Activated naive CD4-positive, alpha-beta T cell treated with anti-CD3 and anti-CD28 coated beads, Interleukin-2, amount 50 U/mL, for 16 hours (primary cell): ENCODE data around the gene PPP2R2C.

Source experiments
- DNase-seq: peaks from one replicate; pipeline ENCODE4 v3.0.0-alpha.2; 2020

PPP2R2C gene

DNA sequence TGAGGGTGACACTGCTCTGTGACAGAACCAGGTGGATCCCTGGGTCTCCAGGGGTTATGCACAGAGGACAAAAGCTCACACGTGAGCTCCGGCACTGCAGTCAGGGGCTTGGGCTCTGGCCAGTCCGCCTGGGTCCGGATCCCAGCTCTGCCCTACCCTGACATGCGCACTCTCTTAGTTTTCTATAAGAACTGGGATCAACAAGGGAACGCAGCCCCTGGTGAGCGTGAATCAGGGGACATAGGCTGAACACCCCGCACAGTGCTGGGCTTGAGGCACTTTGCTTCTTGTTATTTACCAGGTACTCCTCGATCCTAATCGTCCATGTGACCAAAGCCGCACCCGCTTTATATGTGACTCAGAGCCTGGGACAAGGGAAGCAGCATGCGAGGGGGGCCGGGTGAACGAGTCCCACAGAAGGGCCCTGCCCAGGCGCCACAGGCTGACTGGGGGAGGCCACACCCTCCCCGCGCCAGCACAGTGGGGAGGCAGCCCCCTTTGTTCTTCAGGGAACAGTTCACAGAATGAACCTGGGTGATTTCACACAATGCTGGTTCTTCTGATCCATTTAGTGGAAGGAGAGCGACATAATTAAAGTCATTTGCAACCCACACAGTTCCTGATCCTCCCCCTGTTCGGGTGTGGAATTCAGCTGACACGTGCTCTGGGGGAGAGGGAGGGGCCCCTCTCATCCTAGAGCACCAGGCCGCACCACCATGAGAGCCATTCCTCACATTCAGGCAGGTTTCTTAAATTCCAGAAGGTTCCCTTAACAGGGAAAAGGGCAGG is 147.2 kb downstream of the PPP2R2C start:
- DNase-seq = no peak

DNA sequence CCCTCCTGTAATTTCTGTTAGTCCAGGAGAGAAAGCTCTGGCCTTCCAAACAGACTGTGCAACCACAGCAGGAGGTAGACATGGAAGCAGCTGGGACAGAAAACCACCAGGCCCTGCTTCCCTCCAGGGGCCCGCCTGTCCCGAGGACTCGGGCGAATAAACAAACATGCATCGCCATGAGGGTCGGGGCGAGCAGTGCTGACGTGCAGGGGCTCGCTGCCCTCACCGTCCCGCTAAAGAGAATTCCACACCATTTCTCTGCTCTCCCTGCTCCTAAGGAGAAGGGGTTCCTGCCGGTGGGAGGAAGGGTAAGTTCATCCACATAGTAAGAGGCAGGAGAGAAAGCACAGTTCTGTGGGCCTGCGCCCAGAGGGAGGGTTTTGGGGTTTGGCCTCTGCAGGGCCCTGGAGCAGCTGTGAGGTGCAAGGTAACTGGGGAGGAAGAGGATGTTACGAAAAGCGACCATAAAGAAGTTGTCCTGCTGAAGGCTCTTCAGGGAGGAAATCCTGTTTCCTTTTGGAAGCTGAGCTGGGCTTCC is 147.9 kb downstream of the PPP2R2C start:
- no peak for DNase-seq

DNA sequence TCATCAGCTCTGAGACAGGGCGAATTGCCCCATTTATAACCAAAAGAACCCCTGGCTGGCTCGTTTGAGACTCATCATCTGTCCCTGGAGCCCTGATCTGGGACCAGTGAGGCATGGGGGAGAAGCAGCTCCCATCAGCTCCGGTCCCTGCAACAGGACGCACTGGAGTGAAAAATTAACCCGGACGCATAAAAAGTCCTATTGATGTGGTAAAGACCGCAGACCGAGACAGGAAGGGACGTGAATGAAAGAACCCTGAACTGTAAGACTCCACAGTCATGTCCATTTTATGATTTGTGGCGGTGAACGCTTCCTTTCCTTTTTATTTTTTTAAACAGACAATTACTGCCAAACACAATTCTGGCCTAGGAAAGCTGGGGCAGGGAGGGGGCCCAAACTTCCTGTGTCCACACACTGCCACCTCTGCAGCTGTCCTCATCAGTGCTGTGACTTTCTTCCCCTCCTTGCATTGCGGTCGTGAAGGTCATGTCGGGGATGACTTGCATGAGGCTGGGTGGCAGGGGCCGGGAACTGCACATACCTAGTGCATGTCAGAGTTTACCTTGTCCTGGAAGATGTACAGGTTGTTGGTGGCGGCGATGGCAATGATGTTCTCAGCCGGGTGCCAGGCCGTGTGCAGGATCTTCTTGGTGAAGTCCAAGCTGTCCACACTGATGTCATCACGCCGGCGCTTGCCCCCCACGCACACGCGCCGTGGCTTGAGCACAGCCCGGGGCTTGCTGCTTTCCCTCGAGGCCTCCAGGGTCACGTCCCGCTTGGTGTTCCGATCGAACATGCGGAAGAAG is 149.4 kb downstream of the PPP2R2C start:
- no peak for DNase-seq

DNA sequence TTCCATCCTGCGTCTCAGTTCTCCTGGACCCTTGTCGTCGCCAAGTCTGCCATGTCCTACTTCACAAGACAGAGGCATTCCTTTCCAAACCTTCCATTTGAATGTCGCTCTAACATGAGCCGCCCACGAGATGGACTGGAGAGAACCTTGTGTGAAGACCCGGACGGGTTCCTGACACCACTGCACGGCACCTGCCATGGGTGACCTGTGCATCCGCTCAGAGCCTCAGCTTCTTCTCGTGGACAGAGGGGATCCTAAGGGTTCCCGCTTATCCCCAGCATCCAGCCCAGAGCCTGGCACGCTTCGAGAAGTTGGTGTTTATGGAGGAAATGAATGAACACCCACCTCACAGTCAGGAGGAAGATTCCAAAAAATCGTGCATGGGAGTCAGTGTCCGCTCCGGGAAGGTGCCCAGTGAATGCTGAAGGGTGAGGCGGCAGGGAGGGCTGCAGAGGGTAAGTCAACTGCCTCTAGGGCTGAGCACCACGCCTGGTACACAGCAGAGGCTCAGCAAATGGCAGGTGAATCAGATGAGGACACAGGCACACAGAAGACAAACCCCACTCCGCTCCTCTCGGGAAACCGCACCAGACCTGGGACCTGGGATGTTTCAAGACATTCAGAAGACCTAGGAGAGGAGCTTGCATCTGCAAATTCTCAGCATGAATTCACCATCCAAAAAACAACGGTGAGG is 150.2 kb downstream of the PPP2R2C start:
- no peak for DNase-seq

DNA sequence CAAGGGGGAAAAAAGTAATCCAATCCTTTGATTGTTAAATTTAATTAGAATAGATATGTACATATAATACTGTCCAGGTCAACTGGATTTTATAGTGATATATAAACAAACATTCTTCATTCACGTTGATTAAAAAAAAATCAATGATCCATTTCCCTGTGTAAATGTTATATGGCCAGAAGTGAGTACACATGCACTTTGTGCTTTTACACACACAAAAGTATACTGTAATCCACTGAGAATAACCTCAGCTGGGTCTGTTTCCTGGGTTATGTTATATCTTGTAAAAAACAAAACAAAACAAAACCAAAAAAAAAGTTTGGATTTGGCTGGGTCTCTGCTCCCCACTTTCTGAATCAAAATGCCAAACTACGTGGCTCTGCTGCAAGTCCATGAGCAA is 151.1 kb downstream of the PPP2R2C start:
- DNase-seq = no peak

- no peak for DNase-seq
Observed at GRCh38 chr4:6320663-6321062, 151.8 kb downstream of the PPP2R2C start.

- DNase-seq = no peak
Observed at GRCh38 chr4:6319530-6320150, 152.8 kb downstream of the PPP2R2C start.

GRCh38 chr4:6318206-6318605 is 154.2 kb downstream of the PPP2R2C start:
- no peak for DNase-seq

DNA sequence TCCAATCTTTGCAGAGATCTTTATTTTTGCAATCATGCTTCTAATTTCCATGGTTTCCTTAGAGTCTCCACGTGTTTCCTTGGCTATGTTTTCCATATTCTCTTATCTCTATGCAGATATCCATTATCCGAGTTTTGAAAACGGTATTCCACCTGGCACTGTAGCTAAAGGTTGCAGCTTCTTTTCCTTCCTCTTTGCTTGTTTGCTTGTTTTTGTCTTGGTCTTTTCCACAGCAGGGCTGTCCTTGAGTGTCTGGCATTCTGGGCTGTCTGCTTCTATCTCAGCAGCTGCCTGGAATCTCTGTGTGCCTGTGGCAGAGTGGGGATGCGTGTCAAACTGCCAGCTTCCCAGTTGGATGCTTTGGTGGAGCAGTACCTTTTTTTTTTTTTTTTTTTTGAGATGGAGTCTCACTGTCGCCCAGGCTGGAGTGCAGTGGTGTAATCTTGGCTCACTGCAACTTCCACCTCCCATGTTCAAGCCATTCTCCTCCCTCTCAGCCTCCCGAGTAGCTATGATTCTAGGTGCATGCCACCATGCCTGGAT is 155.9 kb downstream of the PPP2R2C start:
- no peak for DNase-seq

- no peak for DNase-seq
Observed at GRCh38 chr4:6313216-6313615, 159.2 kb downstream of the PPP2R2C start.

DNA sequence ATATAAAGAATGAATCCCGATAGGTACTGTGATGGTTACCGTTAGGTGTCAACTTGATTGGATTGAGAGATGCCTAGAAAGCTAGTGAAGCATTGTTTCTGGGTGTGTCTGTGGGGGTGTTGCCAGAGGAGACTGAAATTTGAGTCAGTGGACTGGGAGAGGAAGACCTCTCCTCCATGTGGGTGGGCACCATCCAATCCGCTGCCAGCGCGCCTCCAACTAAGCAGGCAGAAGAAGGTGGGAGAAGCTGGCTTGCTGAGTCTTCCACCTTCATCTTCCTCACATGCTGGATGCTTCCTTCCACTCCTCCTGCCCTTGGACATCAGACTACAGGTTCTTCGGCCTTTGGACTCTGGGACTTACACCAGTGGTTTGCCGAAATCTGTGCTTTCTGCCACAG is 162.6 kb downstream of the PPP2R2C start:
- no peak for DNase-seq

DNA sequence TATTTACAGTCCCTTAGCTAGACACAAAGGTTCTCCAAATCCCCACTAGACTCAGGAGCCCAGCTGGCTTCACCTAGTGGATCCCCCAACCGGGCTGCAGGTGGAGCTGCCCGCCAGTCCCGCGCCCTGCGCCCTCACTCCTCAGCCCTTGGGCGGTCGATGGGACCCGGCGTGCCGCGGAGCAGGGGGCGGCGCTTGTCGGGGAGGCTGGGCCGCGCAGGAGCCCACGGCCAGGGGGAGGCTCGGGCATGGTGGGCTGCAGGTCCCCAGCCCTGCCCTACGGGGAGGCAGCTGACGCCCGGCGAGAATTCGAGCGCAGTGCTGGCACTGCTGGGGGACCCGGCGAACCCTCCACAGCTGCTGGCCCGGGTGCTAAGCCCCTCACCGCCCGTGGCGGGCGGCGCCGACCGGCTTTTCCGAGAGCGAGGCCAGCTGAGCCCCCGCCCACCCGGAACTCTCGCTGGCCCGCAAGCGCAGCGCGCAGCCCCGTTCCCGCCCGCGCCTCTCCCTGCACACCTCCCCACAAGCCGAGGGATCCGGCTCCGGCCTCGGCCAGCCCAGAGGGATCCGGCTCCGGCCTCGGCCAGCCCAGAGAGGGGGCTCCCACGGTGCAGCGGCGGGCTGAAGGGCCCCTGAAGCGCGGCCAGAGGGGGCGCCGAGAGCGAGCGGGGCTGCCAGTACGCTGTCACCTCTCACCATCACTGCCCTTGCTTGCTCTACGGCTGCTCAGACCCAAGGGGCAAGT is 163.3 kb downstream of the PPP2R2C start:
- DNase-seq = no peak

GRCh38 chr4:6307891-6308290 is 164.5 kb downstream of the PPP2R2C start:
- no peak for DNase-seq

DNA sequence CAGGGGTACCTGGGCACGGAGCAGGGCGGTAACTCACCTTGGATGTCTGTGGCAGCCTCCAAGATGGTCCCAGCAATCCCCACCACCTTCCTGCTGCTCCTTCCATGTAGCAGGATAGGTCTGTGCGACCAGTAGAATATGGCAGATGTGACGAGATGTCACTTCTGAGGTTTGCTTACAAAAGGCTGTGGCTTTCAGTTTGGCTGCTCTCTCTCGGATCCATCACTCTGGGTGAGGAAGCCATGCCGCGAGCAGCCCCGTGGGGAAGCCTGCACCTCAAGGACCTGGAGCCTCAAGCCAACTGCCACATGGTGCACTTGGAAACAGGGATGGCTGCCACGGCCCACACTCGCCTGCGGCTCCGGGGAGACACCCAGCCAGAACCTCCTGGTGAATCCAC is 165.2 kb downstream of the PPP2R2C start:
- no peak for DNase-seq

DNA sequence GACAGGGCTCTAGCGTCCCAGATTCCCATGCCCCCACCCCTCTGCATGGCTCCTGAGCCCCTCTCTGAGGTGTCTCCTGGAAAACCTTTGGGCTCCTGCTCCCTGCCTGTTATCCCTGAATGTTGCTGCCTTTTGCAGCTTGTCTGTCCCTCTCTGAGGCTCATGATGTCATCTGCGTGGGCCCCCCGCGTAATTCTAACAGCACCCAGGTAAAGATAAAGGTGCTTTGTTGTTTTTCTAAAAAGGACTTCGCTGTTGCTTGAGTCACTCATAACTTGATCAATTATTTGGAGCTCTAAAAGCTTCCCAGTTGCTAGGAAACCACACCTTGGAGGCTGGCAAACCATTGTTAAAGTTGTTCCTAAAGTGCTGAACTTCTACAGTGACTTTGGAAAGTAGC is 166.1 kb downstream of the PPP2R2C start:
- DNase-seq = no peak

DNA sequence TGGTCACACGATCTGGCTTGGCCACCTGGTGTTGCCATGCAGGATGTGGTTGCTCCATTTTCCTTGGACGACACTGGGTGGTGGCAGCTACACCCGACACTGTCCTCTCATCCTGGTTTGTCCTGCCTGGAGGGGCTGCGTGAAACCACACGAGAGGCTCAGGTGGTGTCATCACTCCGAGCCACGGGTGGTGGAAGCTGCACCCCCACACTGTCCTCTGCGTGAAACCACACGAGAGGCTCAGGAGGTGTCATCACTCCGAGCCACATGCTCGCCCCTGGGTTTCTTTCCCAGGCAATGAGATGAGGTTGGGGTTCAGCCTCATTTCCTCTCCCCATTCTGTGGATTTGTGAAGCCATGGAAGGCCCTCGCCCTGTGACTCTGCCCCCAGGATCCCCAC is 168.5 kb downstream of the PPP2R2C start:
- no peak for DNase-seq

GRCh38 chr4:6302869-6303268 is 169.5 kb downstream of the PPP2R2C start:
- no peak for DNase-seq

- DNase-seq = no peak
Observed at GRCh38 chr4:6301732-6302442, 170.5 kb downstream of the PPP2R2C start.

GRCh38 chr4:6301051-6301731 is 171.2 kb downstream of the PPP2R2C start:
- no peak for DNase-seq

- no peak for DNase-seq
Observed at GRCh38 chr4:6300359-6300758, 172.1 kb downstream of the PPP2R2C start.

- DNase-seq = no peak
Observed at GRCh38 chr4:6299875-6300274, 172.5 kb downstream of the PPP2R2C start.
